ENCODE results near the gene LEKR1. TPM values are rescaled to one million over a fixed set of nuclear protein-coding genes. Genes with fewer than 3 reads are reported as not detected.
"Not testable (repeated sequence)": the region's sequence is repeated elsewhere in the genome, so short reads cannot be mapped to it uniquely, and the experiment has no call there.

The LEKR1 gene
- total RNA-seq, 1 donor from 2014 or later, result 5.8 TPM

- no peak overlapping the region for H3K27ac ChIP-seq
- TF ChIP-seq CTCF (IDR thresholded peaks at IDR 0.05), result no peak
- ATAC-seq (no peak), DNase-seq (no peak)
- no peaks in the 10 kb centered on the region for H3K27me3 ChIP-seq (ENCODE audit: low read depth)
- intact Hi-C loops (cut with DNase I), result no loop called here
- peaks cover 7% of the 10 kb centered on the region for H3K4me1 ChIP-seq
- no peaks in the 10 kb centered on the region for H3K9me3 ChIP-seq
- H3K4me3 ChIP-seq, result no peak overlapping the region
- no peaks in the 10 kb centered on the region for H3K36me3 ChIP-seq
Measured at GRCh38 chr3:156797368-156797767, 28.8 kb upstream of the LEKR1 start.

- H3K36me3 ChIP-seq; DNase-seq; ATAC-seq; H3K27me3 ChIP-seq (ENCODE audit: low read depth); H3K9me3 ChIP-seq; H3K4me1 ChIP-seq; H3K27ac ChIP-seq; H3K4me3 ChIP-seq; intact Hi-C loops (cut with DNase I): not testable (repeated sequence)
Measured at GRCh38 chr3:156800287-156800686, 25.9 kb upstream of the LEKR1 start.

- Histone ChIP-seq H3K27ac (no peak overlapping the region), H3K4me1 (no peaks in the 10 kb centered on the region), H3K36me3 (no peaks in the 10 kb centered on the region), H3K27me3 (ENCODE audit: low read depth) (no peaks in the 10 kb centered on the region), H3K4me3 (no peak overlapping the region), H3K9me3 (no peaks in the 10 kb centered on the region)
- DNase-seq, result no peak
- intact Hi-C loops (cut with DNase I), result no loop called here
- no peak for ATAC-seq
- TF ChIP-seq CTCF (IDR thresholded peaks at IDR 0.05), result no peak
Measured at GRCh38 chr3:156801746-156802145, 24.4 kb upstream of the LEKR1 start.

GRCh38 chr3:156802821-156803606 lies 23.1 kb upstream of the LEKR1 start:
- no peak overlapping the region for H3K27ac ChIP-seq
- H3K4me1 ChIP-seq, result no peaks in the 10 kb centered on the region
- H3K4me3 ChIP-seq, result no peak overlapping the region
- ATAC-seq (no peak), DNase-seq (no peak)
- H3K9me3 ChIP-seq, result no peaks in the 10 kb centered on the region
- intact Hi-C loops (cut with DNase I), result no loop called here
- no peak for TF ChIP-seq CTCF (IDR thresholded peaks at IDR 0.05)
- no peaks in the 10 kb centered on the region for H3K27me3 ChIP-seq (ENCODE audit: low read depth)
- no peaks in the 10 kb centered on the region for H3K36me3 ChIP-seq

GRCh38 chr3:156803952-156804741 lies 22.0 kb upstream of the LEKR1 start:
- DNase-seq (no peak), ATAC-seq (no peak)
- no peak for TF ChIP-seq CTCF (IDR thresholded peaks at IDR 0.05)
- intact Hi-C loops (cut with DNase I), result no loop called here
- H3K9me3 ChIP-seq, result no peaks in the 10 kb centered on the region
- H3K27ac ChIP-seq, result no peak overlapping the region
- H3K4me1 ChIP-seq, result no peaks in the 10 kb centered on the region
- no peak overlapping the region for H3K4me3 ChIP-seq
- H3K36me3 ChIP-seq, result no peaks in the 10 kb centered on the region
- no peaks in the 10 kb centered on the region for H3K27me3 ChIP-seq (ENCODE audit: low read depth)

GRCh38 chr3:156806698-156807097 lies 19.5 kb upstream of the LEKR1 start:
- no peaks in the 10 kb centered on the region for H3K4me1 ChIP-seq
- ATAC-seq (no peak), DNase-seq (no peak)
- TF ChIP-seq CTCF (IDR thresholded peaks at IDR 0.05), result no peak
- no peaks in the 10 kb centered on the region for H3K9me3 ChIP-seq
- no peaks in the 10 kb centered on the region for H3K27me3 ChIP-seq (ENCODE audit: low read depth)
- no peak overlapping the region for H3K4me3 ChIP-seq
- no peak overlapping the region for H3K27ac ChIP-seq
- no peaks in the 10 kb centered on the region for H3K36me3 ChIP-seq
- intact Hi-C loops (cut with DNase I), result no loop called here

Data from lower lobe of right lung (tissue), 2 donors.